Measurements from ENCODE around the gene COA7.

DNA sequence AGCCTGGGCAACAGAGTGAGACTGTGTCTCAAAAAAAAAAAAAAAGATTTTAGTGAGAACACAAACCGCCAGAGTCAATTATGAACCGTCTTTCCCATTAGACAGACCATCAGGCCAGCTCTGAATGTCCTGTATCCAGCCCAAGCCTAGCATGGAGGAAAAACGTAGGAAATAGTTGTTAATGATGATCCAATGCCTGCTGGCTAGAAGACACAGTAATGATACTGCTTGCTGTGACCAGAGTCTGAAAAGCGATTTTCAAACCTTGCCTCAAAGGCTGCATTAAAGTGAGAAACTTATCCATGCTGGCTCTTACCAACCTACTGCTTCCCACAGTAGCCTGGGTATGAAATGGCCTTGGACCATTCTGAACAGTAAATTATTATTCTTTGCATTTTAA lies 17.0 kb downstream of the COA7 start:
- TF ChIP-seq, protein P1, sequence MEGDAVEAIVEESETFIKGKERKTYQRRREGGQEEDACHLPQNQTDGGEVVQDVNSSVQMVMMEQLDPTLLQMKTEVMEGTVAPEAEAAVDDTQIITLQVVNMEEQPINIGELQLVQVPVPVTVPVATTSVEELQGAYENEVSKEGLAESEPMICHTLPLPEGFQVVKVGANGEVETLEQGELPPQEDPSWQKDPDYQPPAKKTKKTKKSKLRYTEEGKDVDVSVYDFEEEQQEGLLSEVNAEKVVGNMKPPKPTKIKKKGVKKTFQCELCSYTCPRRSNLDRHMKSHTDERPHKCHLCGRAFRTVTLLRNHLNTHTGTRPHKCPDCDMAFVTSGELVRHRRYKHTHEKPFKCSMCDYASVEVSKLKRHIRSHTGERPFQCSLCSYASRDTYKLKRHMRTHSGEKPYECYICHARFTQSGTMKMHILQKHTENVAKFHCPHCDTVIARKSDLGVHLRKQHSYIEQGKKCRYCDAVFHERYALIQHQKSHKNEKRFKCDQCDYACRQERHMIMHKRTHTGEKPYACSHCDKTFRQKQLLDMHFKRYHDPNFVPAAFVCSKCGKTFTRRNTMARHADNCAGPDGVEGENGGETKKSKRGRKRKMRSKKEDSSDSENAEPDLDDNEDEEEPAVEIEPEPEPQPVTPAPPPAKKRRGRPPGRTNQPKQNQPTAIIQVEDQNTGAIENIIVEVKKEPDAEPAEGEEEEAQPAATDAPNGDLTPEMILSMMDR (IDR thresholded peaks at IDR 0.05), result no peak
- no peak for TF ChIP-seq POLR2A (IDR thresholded peaks at IDR 0.05)
